Stromal cell of bone marrow (primary cell): ENCODE data around the gene SYNPO2.

Experiments
- DNase-seq: peaks from one replicate; pipeline ENCODE4 v3.0.0-alpha.2; 2012; ENCODE audit warnings: low read depth

The SYNPO2 gene

GRCh38 chr4:118935819-118936218 is 47.2 kb downstream of the SYNPO2 start:
- DNase-seq, result no peak

DNA sequence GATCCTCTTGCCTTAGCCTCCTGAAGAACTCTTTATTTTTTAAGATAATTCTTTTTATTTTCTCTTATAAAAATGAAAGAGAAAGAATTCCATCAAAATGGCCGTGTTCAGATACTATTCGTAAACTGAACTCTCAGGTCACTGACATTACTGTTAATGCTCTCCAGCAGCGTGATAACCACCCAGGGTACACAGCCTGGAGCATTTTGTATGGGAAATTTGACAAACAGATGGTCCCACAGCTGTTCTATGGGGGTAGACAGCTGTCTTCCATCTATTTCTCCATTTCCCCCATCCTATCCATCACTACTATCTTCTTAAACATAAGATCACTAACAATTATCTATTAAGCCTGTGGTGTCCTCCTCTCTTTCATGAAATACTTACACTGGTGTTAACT is 47.8 kb downstream of the SYNPO2 start:
- no peak for DNase-seq

DNA sequence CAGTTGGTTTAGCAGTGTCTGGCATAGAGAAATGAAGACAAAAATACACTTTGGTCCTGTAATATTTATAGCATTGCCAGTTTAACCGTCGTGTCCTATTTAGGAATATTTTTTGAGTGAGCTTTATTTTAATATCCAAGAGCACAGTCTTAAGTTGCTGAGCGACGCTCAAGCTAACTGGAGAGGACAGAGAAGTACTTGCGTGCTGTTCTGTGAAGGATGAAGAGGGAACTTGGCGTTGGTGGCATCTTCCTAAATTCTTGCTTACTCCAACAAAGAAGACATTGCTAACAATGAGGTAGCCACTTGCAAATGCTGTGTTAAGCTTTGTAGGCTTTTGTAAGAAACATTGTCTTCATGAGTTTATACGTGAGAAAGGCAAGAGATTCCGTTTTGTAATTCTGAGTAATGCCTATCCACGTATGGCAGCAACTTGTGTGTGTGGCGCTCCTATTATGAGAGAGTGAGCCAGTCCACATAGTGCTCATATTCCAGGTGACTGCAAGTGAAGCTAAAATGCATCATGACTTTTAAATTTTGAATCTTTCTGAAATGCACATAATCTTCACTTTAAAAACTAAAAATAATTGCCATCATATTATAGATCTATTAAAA is 50.6 kb downstream of the SYNPO2 start:
- DNase-seq, result no peak

- no peak for DNase-seq
These were observed 52.5 kb downstream of the SYNPO2 start for GRCh38 chr4:118941149-118941548.

DNA sequence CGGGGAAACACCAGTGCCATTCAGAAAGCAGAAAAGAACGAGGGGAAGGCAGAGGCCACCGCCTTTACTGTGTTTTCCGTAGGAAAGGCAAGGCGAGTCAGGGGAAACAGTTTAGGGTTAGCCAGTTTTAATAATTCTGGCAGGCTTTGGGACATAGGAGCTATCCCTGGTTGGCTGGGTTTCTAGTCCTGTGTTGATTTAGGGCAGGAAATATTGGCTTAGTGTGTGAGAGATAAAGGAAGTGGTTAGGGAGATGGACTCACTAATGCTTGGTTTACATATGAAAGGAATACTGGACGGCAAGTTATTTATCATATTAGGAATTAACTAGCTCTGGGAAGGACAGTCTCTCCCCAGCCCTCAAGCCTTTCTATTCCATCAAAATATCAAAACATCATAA is 53.1 kb downstream of the SYNPO2 start:
- no peak for DNase-seq

DNA sequence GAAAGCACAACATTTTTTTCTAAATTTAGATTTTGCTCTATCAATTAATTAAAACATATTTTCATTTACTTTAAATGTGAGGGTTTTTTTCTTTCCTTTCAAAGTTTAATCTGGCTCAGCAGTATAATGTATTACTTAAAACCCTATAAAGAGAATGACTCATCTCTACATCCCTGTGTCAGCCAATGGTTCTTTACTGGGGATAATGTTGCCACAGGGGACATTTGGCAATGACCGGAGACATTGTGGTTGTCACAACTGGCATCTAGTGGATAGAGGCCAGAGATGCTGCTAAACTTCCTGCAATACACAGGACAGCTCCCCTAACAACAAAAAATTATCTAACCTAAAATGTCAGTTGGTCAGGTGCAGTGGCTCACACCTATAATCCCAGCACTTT is 53.8 kb downstream of the SYNPO2 start:
- DNase-seq, result no peak

- DNase-seq, result no peak
These were observed 58.4 kb downstream of the SYNPO2 start for GRCh38 chr4:118947095-118947494.

DNA sequence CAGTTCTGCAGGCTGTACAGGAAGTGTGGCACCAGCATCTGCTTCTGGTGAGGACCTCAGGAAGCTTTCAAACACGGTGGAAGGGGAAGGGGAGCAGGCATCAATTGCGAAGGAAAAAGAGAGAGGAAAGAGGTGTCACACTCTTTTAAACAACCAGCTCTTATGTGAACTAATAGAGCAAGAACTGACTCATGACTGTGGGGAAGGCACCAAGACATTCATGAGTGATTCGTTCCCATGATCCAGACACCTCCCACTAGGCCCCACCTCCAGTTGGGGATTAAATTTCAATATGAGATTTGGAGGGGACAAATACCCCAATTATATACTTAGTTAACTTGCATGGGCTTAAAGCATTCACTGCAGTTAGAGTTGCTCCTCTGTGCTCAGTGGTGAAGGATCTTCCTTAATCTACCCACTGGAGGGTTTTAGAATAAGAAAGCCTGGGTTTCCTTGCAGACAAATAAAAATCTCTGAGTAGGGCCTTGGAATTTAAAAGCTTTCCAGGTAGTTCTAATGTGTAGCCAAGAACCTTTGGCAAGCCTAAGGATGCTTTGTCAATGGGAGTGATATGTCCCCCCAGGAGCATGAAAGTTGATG is 60.0 kb downstream of the SYNPO2 start:
- DNase-seq, result no peak

GRCh38 chr4:118950224-118950623 is 61.6 kb downstream of the SYNPO2 start:
- DNase-seq, result no peak

GRCh38 chr4:118950929-118951570 is 62.4 kb downstream of the SYNPO2 start:
- DNase-seq, result no peak

- DNase-seq, result no peak
These were observed 64.6 kb downstream of the SYNPO2 start for GRCh38 chr4:118953276-118953675.

DNA sequence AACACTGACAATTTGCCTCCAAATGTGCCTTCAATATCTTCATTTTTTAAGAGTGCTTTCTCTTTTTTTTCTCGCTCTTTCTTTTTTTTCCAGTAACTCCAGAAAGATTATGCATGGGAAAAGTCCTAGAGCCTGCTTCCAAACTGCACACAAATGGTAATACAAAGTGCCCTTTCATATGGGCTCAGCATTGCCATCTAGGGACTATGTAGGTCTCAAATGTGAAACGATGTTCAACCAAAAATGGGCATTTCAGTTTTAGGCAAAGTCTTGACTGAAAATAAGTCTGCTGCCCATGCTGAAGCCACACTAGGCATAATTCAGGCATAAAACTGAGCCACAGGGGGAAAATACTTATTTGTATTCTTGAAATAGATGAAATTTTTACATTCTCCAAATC is 65.6 kb downstream of the SYNPO2 start:
- DNase-seq, result no peak

DNA sequence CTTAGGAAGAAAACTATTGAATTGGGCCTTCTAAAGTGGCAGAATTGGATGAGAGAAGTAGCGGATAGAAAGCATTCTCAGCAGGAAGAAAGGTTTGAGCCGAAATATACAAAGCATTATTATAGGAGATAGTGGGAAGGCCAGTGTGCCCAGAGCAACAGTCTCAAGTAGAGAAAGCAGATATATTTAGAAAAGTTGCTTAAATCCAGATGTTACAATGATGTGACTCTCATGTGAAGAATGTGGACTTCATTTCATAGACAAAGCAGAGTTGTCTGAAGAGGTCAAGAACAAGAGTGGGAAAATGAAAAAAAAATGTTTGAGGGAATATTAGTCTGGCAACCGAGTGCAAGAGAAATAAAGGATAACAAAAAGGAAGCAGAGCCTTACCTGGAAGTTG is 66.9 kb downstream of the SYNPO2 start:
- no peak for DNase-seq

DNA sequence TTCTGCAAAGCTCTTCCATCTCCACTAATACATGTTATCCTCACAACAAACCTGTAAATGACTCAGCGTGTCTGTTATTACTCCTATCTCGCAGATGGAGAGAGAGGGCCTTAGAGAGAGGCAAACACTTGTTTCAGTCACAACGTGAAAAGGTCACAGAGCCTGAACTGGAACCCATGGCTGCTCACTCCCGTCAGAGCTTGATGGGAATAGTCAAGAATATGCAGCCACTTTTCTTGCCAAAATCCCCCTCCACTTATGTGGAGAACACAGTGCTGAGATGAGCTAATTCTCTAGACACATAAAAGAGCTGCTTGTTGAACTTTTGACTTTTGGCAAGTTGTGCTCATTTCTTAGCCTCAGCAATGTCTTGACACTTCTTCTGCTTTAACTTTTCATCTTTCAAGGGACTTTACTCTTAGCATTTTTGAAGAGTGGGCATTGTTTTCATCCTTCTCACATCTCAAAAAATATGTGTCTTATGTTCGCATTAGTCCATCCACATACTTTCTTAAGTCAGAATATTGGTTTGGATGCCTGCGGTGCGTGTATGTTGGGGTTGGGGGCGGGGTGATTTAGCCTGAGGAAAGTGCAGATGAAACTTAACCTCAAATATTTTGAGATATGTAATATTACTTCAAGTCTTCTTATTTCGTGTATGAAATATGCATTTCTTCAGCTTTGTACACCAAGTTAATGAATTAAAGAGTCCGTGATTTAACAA is 69.2 kb downstream of the SYNPO2 start:
- no peak for DNase-seq

- DNase-seq, result no peak
These were observed 73.9 kb downstream of the SYNPO2 start for GRCh38 chr4:118962540-118962939.

DNA sequence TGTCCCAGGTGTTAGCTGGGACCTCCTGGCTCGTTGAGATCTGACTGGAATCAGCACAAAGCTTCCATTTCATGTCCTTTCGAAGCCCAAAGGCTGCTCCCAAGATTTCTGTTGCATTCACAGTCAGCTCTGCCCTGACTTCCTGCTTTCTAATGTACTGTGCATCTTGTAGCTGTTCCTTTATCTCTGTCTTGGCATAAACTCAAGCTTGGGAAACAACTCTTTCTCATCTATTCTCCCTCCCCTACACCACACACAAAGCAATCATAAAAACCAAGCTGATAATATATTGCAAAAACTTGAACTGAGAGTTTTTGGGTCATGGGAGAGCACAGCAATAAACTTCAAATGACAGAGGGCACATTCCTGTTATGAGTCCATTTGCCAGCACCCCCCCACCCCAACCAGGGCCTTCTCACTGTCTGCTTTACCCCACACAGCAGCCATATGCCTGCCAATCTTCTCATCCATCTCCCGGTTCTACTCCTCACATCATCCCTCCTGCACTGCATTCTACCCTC is 76.3 kb downstream of the SYNPO2 start:
- no peak for DNase-seq

GRCh38 chr4:118967393-118967792 is 78.7 kb downstream of the SYNPO2 start:
- DNase-seq, result no peak

- DNase-seq, result peak; percentile 90
These were observed 79.4 kb downstream of the SYNPO2 start for GRCh38 chr4:118968005-118968404.

DNA sequence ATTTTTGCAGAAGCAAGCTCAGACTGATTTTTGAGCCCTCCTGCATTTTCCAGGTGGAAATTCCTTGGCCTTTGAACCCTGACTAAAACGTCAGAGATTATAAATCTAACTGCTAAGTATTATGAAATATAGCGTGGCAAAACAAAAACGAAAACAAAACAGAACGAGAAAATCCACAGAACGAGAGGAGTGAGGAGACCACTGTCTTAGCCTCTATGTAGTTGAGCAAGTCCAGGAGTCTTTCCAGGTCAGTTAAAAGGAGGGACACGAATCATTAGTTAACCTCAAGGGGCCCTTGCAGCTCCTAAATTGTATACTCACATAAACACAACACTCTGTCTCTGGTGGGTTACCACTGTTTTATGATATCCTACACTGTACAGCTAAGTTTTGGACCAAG is 80.2 kb downstream of the SYNPO2 start:
- no peak for DNase-seq

DNA sequence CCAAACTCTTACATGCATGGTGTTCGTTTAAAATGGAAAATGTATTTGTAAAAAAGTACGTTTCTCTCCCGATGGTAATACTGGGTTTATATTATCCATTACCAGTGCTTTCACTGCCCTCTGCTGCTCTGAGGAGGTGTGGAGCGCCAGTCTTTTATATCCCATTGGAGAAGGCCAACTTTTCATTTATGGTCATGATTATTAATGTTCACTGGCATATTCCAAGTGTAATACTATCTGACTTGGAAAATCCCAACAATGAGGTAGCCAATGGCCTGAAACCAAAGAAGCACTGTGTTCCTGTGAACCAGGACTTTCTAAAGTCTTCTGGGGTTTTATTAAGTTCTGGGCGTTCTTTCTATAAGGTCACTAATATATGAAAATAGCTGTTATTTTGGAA is 80.7 kb downstream of the SYNPO2 start:
- peak; percentile 81 for DNase-seq

GRCh38 chr4:118972167-118972566 is 83.5 kb downstream of the SYNPO2 start:
- DNase-seq, result no peak

DNA sequence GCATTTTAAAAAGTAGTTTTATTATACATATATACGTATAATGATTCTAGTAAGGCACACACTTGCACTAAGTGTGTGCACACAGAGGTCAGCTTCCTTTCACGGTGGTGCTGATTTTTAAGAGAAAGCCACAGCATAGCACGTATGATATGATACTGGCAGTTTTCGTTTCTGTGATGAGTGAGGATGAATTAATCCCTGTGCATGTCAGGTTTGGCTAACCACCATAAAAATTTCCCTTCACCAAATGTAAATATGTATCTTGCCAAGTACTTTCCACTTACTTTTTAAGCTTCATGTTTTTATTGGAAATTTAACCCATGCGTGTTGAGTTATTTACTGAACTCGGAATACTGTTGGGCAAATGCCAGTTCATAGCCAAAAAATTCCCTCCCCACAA is 84.6 kb downstream of the SYNPO2 start:
- no peak for DNase-seq

- DNase-seq, result peak; percentile 61
These were observed 86.1 kb downstream of the SYNPO2 start for GRCh38 chr4:118974758-118975157.
